ENCODE measurements around the gene ARHGAP15. TPM values are rescaled to one million over a fixed set of nuclear protein-coding genes. Genes with fewer than 3 reads are reported as not detected.

ARHGAP15 gene
- total RNA-seq, 4 donors from 2014 or later: 7.9 to 32.5 (median 20.7) TPM

GRCh38 chr2:143582046-143582747 is 453.0 kb downstream of the ARHGAP15 start:
- TF ChIP-seq, protein P1, sequence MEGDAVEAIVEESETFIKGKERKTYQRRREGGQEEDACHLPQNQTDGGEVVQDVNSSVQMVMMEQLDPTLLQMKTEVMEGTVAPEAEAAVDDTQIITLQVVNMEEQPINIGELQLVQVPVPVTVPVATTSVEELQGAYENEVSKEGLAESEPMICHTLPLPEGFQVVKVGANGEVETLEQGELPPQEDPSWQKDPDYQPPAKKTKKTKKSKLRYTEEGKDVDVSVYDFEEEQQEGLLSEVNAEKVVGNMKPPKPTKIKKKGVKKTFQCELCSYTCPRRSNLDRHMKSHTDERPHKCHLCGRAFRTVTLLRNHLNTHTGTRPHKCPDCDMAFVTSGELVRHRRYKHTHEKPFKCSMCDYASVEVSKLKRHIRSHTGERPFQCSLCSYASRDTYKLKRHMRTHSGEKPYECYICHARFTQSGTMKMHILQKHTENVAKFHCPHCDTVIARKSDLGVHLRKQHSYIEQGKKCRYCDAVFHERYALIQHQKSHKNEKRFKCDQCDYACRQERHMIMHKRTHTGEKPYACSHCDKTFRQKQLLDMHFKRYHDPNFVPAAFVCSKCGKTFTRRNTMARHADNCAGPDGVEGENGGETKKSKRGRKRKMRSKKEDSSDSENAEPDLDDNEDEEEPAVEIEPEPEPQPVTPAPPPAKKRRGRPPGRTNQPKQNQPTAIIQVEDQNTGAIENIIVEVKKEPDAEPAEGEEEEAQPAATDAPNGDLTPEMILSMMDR (IDR thresholded peaks at IDR 0.05; ENCODE audit: low read depth): no peak

DNA sequence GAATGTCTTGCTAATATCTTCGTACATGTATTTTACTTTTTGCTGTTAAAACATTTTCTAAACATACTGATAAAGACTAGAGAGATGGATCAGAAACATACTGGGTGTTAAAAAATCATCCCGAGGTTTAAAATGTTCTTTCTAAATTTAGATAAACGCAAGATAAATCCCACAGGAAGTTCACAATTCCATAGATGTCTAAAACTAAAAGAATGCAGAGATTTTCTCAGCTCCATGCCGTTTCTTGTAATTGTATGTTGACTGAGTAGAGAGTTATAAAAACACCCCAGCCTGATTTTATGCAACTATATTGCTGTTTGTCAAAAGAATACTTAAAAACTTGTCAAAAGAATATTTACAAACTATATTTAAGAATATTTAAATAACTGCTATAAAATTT is 455.7 kb downstream of the ARHGAP15 start:
- TF ChIP-seq, protein P1 (IDR thresholded peaks at IDR 0.05; ENCODE audit: low read depth): no peak

DNA sequence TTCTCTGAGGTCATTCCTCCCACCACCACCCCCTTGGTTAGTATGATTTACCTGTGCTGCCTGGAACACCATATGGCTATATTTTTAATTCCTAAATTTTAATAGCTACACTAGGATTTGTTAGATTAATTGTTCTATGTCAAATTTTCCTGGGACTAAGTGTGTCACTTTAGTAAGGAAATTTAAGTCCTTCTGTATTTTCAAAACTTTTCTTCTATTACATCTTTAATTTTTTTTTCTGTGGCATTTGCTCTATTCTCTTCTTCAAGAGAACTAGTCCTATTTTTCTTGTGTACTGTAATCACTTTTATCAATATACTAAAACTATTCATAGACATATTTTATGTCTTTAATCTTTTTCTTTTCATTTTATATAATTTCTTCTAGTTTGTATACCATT is 456.9 kb downstream of the ARHGAP15 start:
- TF ChIP-seq, protein P1 (IDR thresholded peaks at IDR 0.05; ENCODE audit: low read depth): no peak

- TF ChIP-seq, protein P1 (IDR thresholded peaks at IDR 0.05; ENCODE audit: low read depth): no peak
Measured at GRCh38 chr2:143588746-143589145, 459.5 kb downstream of the ARHGAP15 start.

GRCh38 chr2:143594161-143594560 is 464.9 kb downstream of the ARHGAP15 start:
- TF ChIP-seq, protein P1 (IDR thresholded peaks at IDR 0.05; ENCODE audit: low read depth): no peak

DNA sequence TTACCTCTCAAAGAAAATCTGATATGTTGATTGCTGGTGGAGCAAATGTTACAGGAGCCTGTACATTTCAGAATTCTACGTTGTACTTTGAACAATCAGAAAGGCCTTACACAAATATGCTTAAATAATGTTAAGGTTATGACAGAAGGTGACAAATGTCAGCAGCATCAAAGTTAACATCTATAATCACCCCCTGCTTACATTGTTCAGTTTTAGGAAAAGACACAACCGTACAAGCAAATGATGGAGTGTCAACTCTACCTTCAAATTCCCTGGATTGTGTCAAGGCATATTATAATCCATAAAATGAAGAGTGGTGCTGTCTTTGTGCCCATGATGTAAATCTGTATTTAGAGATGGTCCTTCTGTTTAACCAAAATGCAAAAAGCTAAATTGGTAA is 465.5 kb downstream of the ARHGAP15 start:
- TF ChIP-seq, protein P1 (IDR thresholded peaks at IDR 0.05; ENCODE audit: low read depth): no peak

GRCh38 chr2:143600116-143600515 is 470.9 kb downstream of the ARHGAP15 start:
- TF ChIP-seq, protein P1 (IDR thresholded peaks at IDR 0.05; ENCODE audit: low read depth): no peak
